Stimulated activated naive CD8-positive, alpha-beta T cell treated with anti-CD3 and anti-CD28 coated beads, Interleukin-15, Interleukin-2, amounts not matched to agents 100 ng/mL and 50 ng/mL, for 24 hours (primary cell): Measurements from ENCODE around the gene AGAP1.

Experiments used
- H3K27ac Mint-ChIP-seq: one replicate; pipeline ENCODE4 v1.8.0; 2021; ENCODE audit warnings: mild to moderate bottlenecking, mixed read lengths
- H3K27me3 Mint-ChIP-seq: one replicate; pipeline ENCODE4 v1.8.0; 2021; ENCODE audit warnings: mixed read lengths
- H3K36me3 Mint-ChIP-seq: one replicate; pipeline ENCODE4 v1.8.0; 2021; ENCODE audit warnings: low read depth, mixed read lengths
- H3K4me1 Mint-ChIP-seq: one replicate; pipeline ENCODE4 v1.8.0; 2021; ENCODE audit warnings: low read depth, mixed read lengths
- H3K4me3 Mint-ChIP-seq: one replicate; pipeline ENCODE4 v1.8.0; 2021; ENCODE audit warnings: mild to moderate bottlenecking, mixed read lengths
- H3K9me3 Mint-ChIP-seq: one replicate; pipeline ENCODE4 v1.8.0; 2021; ENCODE audit warnings: mixed read lengths

Gene AGAP1

DNA sequence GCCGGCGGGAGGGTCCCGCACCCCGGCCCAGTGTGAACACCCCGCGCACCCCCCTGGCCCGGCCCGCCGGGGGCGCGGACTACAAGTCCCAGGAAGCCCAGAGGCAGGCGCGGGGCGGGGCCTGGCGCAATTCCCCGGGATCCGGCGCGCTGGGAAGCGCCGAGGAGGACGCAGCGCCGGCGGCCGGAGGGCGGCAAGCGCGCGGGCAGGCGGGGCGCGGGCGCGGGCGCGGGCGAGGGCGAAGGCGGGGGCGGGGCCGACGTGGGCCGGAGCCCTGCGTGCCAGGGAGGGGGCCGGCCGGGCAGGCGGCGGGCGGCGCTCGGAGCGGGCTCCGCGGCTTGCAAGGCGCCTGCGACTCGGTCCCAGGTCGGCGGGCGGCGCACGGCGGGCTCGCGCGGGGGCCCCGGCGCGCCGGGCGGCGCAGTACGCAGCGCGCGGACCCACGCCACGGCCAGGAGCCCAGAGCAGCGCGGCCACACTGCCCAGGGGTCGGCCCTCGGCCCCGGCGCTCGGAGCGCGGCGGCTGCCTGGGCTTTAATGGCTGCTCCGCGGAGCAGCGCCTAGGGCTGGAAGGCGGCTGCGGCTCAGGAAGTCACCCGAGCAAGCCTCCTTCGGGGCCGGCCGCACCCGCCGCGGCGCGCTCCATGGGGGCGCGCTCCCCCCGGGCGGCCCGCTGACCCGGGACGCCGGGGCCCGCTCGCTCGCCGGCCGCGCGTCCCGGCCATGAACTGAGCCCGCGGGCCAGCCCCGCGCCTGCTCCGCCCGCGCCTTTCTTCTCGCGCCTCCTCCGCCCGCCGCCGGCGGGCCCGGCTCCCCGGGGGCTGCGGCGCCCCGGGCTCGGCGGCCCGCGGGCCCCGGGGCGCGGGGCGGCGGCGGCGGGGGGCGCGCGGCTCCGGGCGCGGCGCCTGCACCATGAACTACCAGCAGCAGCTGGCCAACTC lies at the start of gene AGAP1:
Gene AGAP1, plus strand, starts transcription at position 269 of the 941 bp plus-strand sequence.
- Mint-ChIP-seq H3K4me1 (peaks cover 8% of the 10 kb centered on the region), H3K27me3 (peaks cover 67% of the 10 kb centered on the region), H3K4me3 (peak within 1 kb of the TSS; percentile 75), H3K9me3 (no peaks in the 10 kb centered on the region), H3K27ac (no peak within 1 kb of the TSS), H3K36me3 (no peaks in the 10 kb centered on the region)

DNA sequence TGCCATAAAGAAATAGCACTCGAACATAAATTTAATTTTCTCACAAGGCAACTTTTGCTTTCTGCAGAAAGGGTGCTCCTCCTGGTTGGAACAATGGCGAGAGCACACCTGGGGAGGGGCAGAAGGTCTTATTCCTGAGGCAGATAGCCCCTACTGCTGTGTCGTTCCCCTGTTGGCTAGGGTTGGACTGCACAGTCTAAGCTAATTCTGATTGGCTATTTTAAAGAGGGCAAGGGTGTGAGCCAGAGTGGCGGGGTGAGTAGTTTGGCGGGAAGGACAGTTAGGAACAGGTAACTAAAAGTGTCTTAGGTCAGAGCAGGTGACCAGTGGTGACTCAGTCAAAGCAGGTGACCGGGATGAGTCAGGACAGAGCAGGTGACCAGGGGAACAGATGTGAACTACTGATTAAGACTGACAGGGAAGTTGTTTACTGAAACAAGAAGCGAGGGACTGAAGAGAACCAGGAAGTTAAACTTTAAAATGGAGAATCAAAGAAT lies 49.7 kb upstream of the AGAP1 start:
- H3K9me3 Mint-ChIP-seq, result no peaks in the 10 kb centered on the region
- H3K4me3 Mint-ChIP-seq, result no peak overlapping the region
- peaks cover 6% of the 10 kb centered on the region for H3K27me3 Mint-ChIP-seq
- no peaks in the 10 kb centered on the region for H3K36me3 Mint-ChIP-seq
- no peak overlapping the region for H3K27ac Mint-ChIP-seq
- H3K4me1 Mint-ChIP-seq, result no peaks in the 10 kb centered on the region

DNA sequence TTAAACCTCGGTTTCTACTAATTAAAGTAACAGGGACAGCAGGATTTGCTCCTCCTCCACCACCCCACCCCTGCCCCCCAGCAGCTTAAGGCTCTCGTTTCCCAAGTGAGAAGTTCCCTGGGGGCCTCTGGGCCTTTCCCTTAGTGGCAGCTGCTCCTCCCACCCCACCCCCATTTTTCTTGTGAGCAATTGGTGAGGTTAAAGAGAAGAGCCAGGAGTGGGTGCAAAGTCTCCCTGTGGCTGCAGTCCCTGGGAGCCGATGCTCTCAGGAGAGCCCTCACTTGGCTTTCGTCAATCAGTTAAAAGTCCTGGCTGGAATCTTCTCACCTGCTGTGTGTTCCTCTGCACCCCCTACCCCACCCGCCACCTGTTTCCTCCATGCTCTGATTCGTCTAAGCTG lies 48.7 kb upstream of the AGAP1 start:
- Mint-ChIP-seq H3K36me3 (no peaks in the 10 kb centered on the region), H3K27ac (no peak overlapping the region), H3K4me1 (no peaks in the 10 kb centered on the region), H3K4me3 (no peak overlapping the region), H3K27me3 (peaks cover 11% of the 10 kb centered on the region), H3K9me3 (no peaks in the 10 kb centered on the region)

DNA sequence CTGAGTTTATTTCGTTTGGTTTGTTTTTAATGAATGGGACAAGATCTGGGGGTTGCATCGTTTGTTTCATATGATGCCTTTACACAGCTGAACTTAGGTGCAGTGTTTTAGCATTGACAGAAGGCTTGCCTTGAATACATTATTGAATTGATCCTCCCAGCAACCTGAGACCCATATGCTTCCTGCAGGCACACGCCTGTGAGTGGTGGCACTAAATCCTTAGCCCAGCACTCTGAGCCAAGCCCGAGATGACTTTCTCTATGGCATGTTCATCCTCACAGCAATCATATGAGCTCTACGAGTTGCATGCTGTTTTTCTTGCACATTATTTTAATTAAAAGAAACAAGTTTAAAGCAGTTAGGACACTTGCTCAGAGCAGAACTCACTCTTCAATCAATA lies 47.8 kb upstream of the AGAP1 start:
- no peak overlapping the region for H3K27ac Mint-ChIP-seq
- H3K9me3 Mint-ChIP-seq, result no peaks in the 10 kb centered on the region
- H3K27me3 Mint-ChIP-seq, result peaks cover 16% of the 10 kb centered on the region
- H3K4me3 Mint-ChIP-seq, result no peak overlapping the region
- H3K36me3 Mint-ChIP-seq, result no peaks in the 10 kb centered on the region
- no peaks in the 10 kb centered on the region for H3K4me1 Mint-ChIP-seq

DNA sequence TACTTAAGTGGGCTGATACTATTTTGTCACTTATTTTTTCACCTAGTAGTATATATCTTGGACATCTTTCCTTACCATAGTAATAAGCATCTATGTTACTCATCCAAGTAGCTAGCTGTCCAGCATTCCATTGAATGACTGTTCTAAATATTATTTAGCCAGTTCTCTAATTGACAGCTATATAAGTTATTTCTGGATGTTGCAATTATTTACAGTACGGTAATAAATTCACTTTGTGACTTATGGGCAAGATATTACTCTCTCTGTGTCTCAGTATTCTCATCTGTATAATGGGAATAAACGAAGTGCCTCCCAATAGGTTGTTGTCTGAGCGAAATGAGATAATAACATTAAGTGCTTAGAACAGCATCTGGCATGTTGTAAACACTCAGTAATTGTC lies 46.6 kb upstream of the AGAP1 start:
- no peak overlapping the region for H3K27ac Mint-ChIP-seq
- H3K36me3 Mint-ChIP-seq, result no peaks in the 10 kb centered on the region
- no peaks in the 10 kb centered on the region for H3K9me3 Mint-ChIP-seq
- peaks cover 23% of the 10 kb centered on the region for H3K27me3 Mint-ChIP-seq
- H3K4me3 Mint-ChIP-seq, result no peak overlapping the region
- no peaks in the 10 kb centered on the region for H3K4me1 Mint-ChIP-seq

DNA sequence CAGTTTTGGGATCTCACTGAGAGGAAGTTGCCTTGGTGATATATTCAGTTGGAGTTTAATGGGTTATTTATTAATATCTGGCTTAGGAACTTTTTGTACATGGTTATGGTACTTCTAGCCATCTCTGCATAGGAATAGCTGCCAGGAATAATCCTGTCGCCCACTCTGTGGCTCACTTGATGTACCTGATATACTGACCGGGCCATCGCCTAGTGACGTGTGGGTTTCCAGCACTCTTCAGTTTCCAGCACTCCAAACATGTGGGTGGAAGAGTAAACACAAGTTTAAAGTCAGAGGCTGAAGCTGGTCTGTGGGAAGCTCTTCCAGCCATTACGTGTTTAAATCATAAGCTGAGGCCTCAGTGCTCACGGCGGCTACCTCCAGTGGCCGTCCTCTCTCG lies 44.3 kb upstream of the AGAP1 start:
- H3K4me1 Mint-ChIP-seq, result no peaks in the 10 kb centered on the region
- no peak overlapping the region for H3K27ac Mint-ChIP-seq
- H3K36me3 Mint-ChIP-seq, result no peaks in the 10 kb centered on the region
- H3K4me3 Mint-ChIP-seq, result no peak overlapping the region
- H3K27me3 Mint-ChIP-seq, result peaks cover 33% of the 10 kb centered on the region
- no peaks in the 10 kb centered on the region for H3K9me3 Mint-ChIP-seq

DNA sequence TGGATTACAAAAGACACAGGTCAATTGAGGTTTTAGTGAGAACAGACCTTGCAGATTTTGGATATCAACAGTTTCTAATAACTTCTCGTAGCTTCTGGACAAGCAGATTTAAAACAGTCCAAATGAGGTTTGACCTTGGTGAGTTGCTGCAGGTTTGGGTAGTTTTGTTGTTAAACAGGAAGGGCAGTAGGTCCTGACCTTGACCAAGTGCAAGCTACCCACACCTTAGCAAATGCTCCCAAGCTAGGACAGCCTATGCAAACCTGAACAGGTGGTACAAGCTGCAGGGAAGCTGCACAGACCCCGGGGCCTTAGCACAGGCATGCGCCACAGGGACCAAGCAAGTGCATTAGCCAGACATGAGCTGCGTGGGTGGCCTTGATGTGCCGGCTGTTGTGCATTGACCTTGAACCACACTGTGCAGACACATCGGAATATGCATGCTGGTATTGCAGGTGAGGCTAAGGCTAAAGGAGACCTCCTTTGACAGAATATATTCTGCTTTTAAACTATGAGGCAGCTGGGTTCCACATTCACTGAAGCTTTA lies 40.2 kb upstream of the AGAP1 start:
- H3K27ac Mint-ChIP-seq, result no peak overlapping the region
- no peaks in the 10 kb centered on the region for H3K9me3 Mint-ChIP-seq
- no peaks in the 10 kb centered on the region for H3K36me3 Mint-ChIP-seq
- no peaks in the 10 kb centered on the region for H3K4me1 Mint-ChIP-seq
- no peak overlapping the region for H3K4me3 Mint-ChIP-seq
- H3K27me3 Mint-ChIP-seq, result peaks cover 35% of the 10 kb centered on the region

GRCh38 chr2:235458839-235459273 lies 35.0 kb upstream of the AGAP1 start:
- Mint-ChIP-seq H3K36me3 (no peaks in the 10 kb centered on the region), H3K4me3 (no peak overlapping the region), H3K27me3 (peaks cover 21% of the 10 kb centered on the region), H3K9me3 (no peaks in the 10 kb centered on the region), H3K27ac (no peak overlapping the region), H3K4me1 (no peaks in the 10 kb centered on the region)

DNA sequence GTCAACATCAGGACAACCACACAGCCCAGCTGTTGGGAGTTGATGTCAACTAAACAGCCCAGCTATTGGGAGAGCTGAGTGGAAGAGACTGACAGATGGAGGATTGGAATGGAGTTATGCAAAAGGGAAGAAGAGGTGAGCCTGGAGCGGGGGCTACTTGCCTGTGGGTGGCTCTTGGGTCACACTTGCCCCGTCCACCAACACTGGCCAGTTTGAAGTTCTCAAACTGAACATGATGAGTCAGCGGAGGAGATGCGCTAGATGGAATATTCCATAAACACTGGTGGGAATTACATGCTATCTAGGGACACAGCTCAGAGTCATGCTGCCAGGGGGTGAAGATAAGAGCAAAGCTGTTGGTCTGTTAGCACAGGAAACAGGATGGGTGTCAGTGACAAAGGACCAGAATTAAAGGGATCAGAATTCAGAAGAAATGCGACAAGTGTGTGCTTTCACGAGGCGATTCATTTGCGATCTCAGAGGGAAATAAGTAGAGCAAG lies 33.2 kb upstream of the AGAP1 start:
- Mint-ChIP-seq H3K4me1 (no peaks in the 10 kb centered on the region), H3K36me3 (no peaks in the 10 kb centered on the region), H3K27me3 (peaks cover 15% of the 10 kb centered on the region), H3K9me3 (no peaks in the 10 kb centered on the region), H3K4me3 (no peak overlapping the region), H3K27ac (no peak overlapping the region)

DNA sequence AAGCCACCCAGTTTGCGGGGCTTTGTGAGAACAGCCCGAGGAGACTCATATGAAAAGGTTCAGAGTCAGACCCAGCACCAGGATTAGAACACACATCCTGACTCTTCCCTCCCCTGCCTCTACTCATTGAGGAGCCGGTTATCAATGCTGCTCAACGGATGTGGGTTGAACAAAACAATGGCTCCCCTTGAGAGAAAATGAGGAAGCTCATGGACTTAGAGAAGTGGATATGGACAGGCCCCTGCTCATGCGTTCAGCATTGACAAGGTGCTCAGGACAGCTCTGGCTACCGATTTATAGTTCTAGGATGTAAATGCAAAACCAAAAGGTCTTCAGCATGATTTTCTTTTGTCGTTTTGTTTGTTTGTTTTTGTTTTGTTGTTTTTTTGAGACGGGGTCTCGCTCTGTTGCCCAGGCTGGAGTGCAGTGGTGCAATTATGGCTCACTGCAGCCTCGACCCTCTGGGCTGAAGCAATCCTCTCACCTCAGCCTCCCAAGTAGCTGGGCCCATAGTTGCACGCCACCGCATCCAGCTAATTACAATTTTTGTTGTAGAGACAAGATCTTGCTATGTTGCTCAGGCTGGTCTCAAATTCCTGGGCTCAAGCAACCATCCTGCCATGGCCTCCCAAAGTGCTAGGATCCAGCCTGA lies 32.0 kb upstream of the AGAP1 start:
- Mint-ChIP-seq H3K4me1 (no peaks in the 10 kb centered on the region), H3K4me3 (no peak overlapping the region), H3K27ac (no peak overlapping the region), H3K9me3 (no peaks in the 10 kb centered on the region), H3K36me3 (no peaks in the 10 kb centered on the region), H3K27me3 (peaks cover 15% of the 10 kb centered on the region)

DNA sequence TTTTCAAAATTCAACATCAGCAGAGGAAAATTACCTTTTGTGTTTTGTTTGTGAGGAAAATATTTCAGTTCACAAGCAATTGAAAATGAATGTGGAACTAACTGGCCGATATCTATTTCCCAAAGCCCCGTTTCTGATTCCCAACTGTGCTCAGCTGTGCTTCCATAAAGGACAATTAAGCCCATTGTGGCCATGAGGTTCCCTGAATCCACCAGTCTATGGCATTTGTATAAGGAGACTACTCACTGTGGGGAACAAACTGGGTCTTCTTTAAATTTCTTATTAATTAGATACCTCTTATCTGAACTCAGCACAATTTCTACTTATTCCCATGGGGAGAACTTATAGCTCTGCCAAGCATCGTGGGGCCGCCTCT lies 31.4 kb upstream of the AGAP1 start:
- no peaks in the 10 kb centered on the region for H3K9me3 Mint-ChIP-seq
- no peak overlapping the region for H3K27ac Mint-ChIP-seq
- H3K27me3 Mint-ChIP-seq, result peaks cover 15% of the 10 kb centered on the region
- no peaks in the 10 kb centered on the region for H3K4me1 Mint-ChIP-seq
- H3K36me3 Mint-ChIP-seq, result no peaks in the 10 kb centered on the region
- no peak overlapping the region for H3K4me3 Mint-ChIP-seq

GRCh38 chr2:235463893-235464292 lies 29.9 kb upstream of the AGAP1 start:
- Mint-ChIP-seq H3K9me3 (no peaks in the 10 kb centered on the region), H3K4me3 (no peak overlapping the region), H3K4me1 (no peaks in the 10 kb centered on the region), H3K27ac (no peak overlapping the region), H3K36me3 (no peaks in the 10 kb centered on the region), H3K27me3 (peaks cover 16% of the 10 kb centered on the region)

- Mint-ChIP-seq H3K4me3 (no peak overlapping the region), H3K36me3 (no peaks in the 10 kb centered on the region), H3K9me3 (no peaks in the 10 kb centered on the region), H3K27ac (no peak overlapping the region), H3K27me3 (peaks cover 8% of the 10 kb centered on the region), H3K4me1 (no peaks in the 10 kb centered on the region)
Observed at GRCh38 chr2:235467588-235467987, 26.3 kb upstream of the AGAP1 start.

DNA sequence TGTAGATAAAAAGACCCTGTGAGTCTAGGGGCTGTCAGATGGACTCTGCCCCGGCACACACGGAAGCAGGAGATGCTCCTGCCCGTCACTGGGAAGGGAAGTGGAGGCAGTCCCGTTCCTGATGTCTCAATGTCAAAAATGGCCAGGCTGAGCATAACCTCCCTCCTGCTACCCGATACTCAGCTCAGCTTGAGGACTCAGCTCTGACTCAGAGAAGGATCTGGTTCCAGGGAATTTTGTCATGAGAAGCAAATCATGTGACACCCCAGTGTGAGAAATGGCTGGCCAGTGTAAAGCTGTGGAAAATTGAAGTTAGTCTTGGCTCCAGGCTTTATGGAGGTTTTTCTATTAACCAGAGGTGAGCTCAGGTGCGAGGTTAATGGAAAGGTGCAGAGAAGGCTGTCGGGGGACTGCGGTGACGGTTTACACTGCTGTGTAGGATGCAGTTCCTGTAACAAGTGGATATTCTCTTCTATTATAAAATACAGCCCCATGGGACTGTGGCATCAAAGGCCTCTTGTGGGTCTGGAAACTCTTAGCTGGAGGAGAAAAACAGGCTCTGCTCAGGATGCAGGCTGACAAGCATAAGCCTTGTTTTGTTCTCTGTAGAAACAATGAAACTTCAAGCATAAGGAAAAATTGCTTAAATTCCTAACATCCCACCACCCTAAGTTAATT lies 24.7 kb upstream of the AGAP1 start:
- H3K4me1 Mint-ChIP-seq, result no peaks in the 10 kb centered on the region
- H3K9me3 Mint-ChIP-seq, result no peaks in the 10 kb centered on the region
- H3K36me3 Mint-ChIP-seq, result no peaks in the 10 kb centered on the region
- peaks cover 6% of the 10 kb centered on the region for H3K27me3 Mint-ChIP-seq
- no peak overlapping the region for H3K4me3 Mint-ChIP-seq
- no peak overlapping the region for H3K27ac Mint-ChIP-seq
